H1 (cell line): ENCODE measurements around the gene OGFOD2. TPM values are rescaled to one million over a fixed set of nuclear protein-coding genes. Genes with fewer than 3 reads are reported as not detected.

Experiments used
- CTCF ChIA-PET: fragments of 300-600 bp; sonication (Branson Sonifier 250); formaldehyde crosslinking; loops from one replicate; lab custom pipeline; 2021; ENCODE audit not compliant: partially characterized antibody; lab: Charles Lee
- POLR2A ChIA-PET: fragments of 300-600 bp; sonication (Branson Sonifier 250); formaldehyde crosslinking; loops from one replicate; lab custom pipeline; 2021; ENCODE audit warnings: inconsistent platforms; ENCODE audit not compliant: partially characterized antibody; lab: Charles Lee
- DNase-seq, 2 experiments: peaks; one replicate each; pipeline versions ENCODE4 v3.0.0 to v3.0.0-alpha.2; 2010 to 2022; ENCODE audit warnings: low spot score in 2 of 2, low read depth in 1 of 2, mixed read lengths in 1 of 2
- FAIRE-seq: peaks from 2 replicates; lab custom pipeline; 2011; peaks lifted over from hg19 to GRCh38; lab: Jason Lieb, UNC
- H2AFZ ChIP-seq: 2 replicates; pipeline ENCODE4 v1.8.1; 2012; ENCODE audit warnings: low read length, inconsistent platforms
- H2AK5ac ChIP-seq: 2 replicates; pipeline ENCODE4 v1.6.1; 2013; ENCODE audit warnings: low read depth, low read length
- H2BK120ac ChIP-seq: replicated peaks from 2 replicates; pipeline ENCODE3; 2013; ENCODE audit warnings: low read depth, low read length, inconsistent platforms
- H2BK12ac ChIP-seq: 2 replicates; pipeline ENCODE4 v1.6.1; 2013; ENCODE audit warnings: low read depth, low read length
- H2BK15ac ChIP-seq: 2 replicates; pipeline ENCODE4 v1.6.1; 2013; ENCODE audit warnings: low read length
- H2BK20ac ChIP-seq: 2 replicates; pipeline ENCODE4 v1.6.1; 2013; ENCODE audit warnings: low read length
- H2BK5ac ChIP-seq: 2 replicates; pipeline ENCODE4 v1.6.1; 2013; ENCODE audit warnings: low read depth, low read length
- H3K14ac ChIP-seq: 2 replicates; pipeline ENCODE4 v1.6.1; 2013; ENCODE audit warnings: inconsistent platforms; ENCODE audit not compliant: insufficient read length
- H3K18ac ChIP-seq: 2 replicates; pipeline ENCODE4 v1.6.1; 2013; ENCODE audit warnings: low read length; ENCODE audit errors: extremely low read depth
- H3K23ac ChIP-seq: 2 replicates; pipeline ENCODE4 v1.6.1; 2013; ENCODE audit warnings: inconsistent platforms; ENCODE audit not compliant: insufficient read length
- H3K23me2 ChIP-seq: 2 replicates; pipeline ENCODE4 v1.6.1; 2013; ENCODE audit warnings: low read depth, low read length
- H3K27ac ChIP-seq: 2 replicates; pipeline ENCODE4 v1.6.1; 2011; ENCODE audit warnings: low read depth, low read length, inconsistent platforms
- H3K27me3 ChIP-seq, 4 experiments: replicated peaks in 1 of 4; 1 replicate in 1 of 4; 2 replicates in 3 of 4; pipeline versions ENCODE4 v1.6.1 to v1.8.1; 2011 to 2013; ENCODE audit warnings: low read length in 3 of 4, mild to moderate bottlenecking in 3 of 4, inconsistent platforms in 2 of 4, mixed read lengths in 2 of 4, moderate library complexity in 1 of 4; ENCODE audit not compliant: control insufficient read depth in 3 of 4, insufficient read depth in 3 of 4; ENCODE audit errors: extremely low read depth in 1 of 4
- H3K36me3 ChIP-seq, 4 experiments: 2 replicates each; pipeline versions ENCODE4 v1.6.1 to v1.8.1; 2011 to 2013; ENCODE audit warnings: mild to moderate bottlenecking in 4 of 4, low read length in 3 of 4, moderate library complexity in 2 of 4, control low read depth in 1 of 4, inconsistent platforms in 1 of 4; ENCODE audit not compliant: insufficient read depth in 4 of 4, control insufficient read depth in 2 of 4
- H3K4ac ChIP-seq: replicated peaks from 2 replicates; pipeline ENCODE3; 2013; ENCODE audit warnings: low read length, low read depth, mixed read lengths, inconsistent platforms; ENCODE audit not compliant: insufficient read length
- H3K4me1 ChIP-seq, 4 experiments: replicated peaks in 1 of 4; 1 replicate in 1 of 4; 2 replicates in 3 of 4; pipeline versions ENCODE4 v1.6.1 to v1.8.1; 2011 to 2013; ENCODE audit warnings: low read length in 3 of 4, inconsistent platforms in 2 of 4, mixed read lengths in 1 of 4; ENCODE audit not compliant: insufficient read depth in 4 of 4, control insufficient read depth in 3 of 4
- H3K4me2 ChIP-seq, 2 experiments: 2 replicates each; pipeline versions ENCODE4 v1.6.1 to v1.8.1; 2011 to 2013; ENCODE audit warnings: low read depth in 2 of 2, low read length in 2 of 2, control low read depth in 1 of 2, inconsistent platforms in 1 of 2, mild to moderate bottlenecking in 1 of 2; ENCODE audit not compliant: insufficient read depth in 1 of 2
- H3K4me3 ChIP-seq, 4 experiments: fragments of 200-600, 300-600 bp in 1 of 4; sonication (generic), shearing (Covaris generic), sonication (Bioruptor Twin) in 1 of 4; 2 replicates each; pipeline versions ENCODE4 v1.5.1 to v1.8.1; 2011 to 2016; ENCODE audit warnings: low read length in 4 of 4, low read depth in 3 of 4, control low read depth in 2 of 4, inconsistent platforms in 2 of 4, mild to moderate bottlenecking in 2 of 4, mixed read lengths in 1 of 4, moderate library complexity in 1 of 4; ENCODE audit not compliant: insufficient read depth in 2 of 4; ENCODE audit errors: extremely low read depth in 1 of 4
- H3K56ac ChIP-seq: replicated peaks from 2 replicates; pipeline ENCODE3; 2013; ENCODE audit warnings: low read depth, mild to moderate bottlenecking, mixed read lengths, low read length, inconsistent platforms; ENCODE audit not compliant: insufficient read length
- H3K79me1 ChIP-seq: 2 replicates; pipeline ENCODE4 v1.6.1; 2013; ENCODE audit warnings: low read depth, low read length, control low read depth
- H3K79me2 ChIP-seq, 2 experiments: 2 replicates each; pipeline versions ENCODE4 v1.6.1 to v1.8.1; 2012 to 2013; ENCODE audit warnings: low read length in 2 of 2, mild to moderate bottlenecking in 2 of 2, inconsistent platforms in 1 of 2; ENCODE audit not compliant: insufficient read depth in 2 of 2, control insufficient read depth in 1 of 2
- H3K9ac ChIP-seq, 4 experiments: replicated peaks in 1 of 4; 1 replicate in 1 of 4; 2 replicates in 3 of 4; pipeline versions ENCODE4 v1.6.1 to v1.8.1; 2011 to 2013; ENCODE audit warnings: low read depth in 3 of 4, low read length in 3 of 4, control low read depth in 2 of 4, mild to moderate bottlenecking in 2 of 4, moderate library complexity in 2 of 4, inconsistent platforms in 1 of 4; ENCODE audit errors: extremely low read depth in 1 of 4
- H3K9me3 ChIP-seq, 2 experiments: 2 replicates each; pipeline versions ENCODE4 v1.6.1 to v1.8.1; 2012 to 2013; ENCODE audit warnings: mild to moderate bottlenecking in 2 of 2, moderate library complexity in 2 of 2, control low read depth in 1 of 2, inconsistent platforms in 1 of 2, low read depth in 1 of 2, low read length in 1 of 2, mixed read lengths in 1 of 2; ENCODE audit not compliant: insufficient read depth in 2 of 2
- H4K20me1 ChIP-seq, 2 experiments: replicated peaks in 1 of 2; 2 replicates each; pipeline versions ENCODE3 to v1.8.1; 2011 to 2013; ENCODE audit warnings: inconsistent platforms in 2 of 2, low read length in 2 of 2, mild to moderate bottlenecking in 1 of 2; ENCODE audit not compliant: insufficient read depth in 2 of 2, control insufficient read depth in 1 of 2
- H4K5ac ChIP-seq: 2 replicates; pipeline ENCODE4 v1.6.1; 2013; ENCODE audit warnings: low read length, low read depth, mixed read lengths, inconsistent platforms; ENCODE audit not compliant: insufficient read length
- H4K8ac ChIP-seq: 2 replicates; pipeline ENCODE4 v1.8.0; 2013; ENCODE audit warnings: mild to moderate bottlenecking, moderate library complexity, low read length, inconsistent platforms; ENCODE audit not compliant: insufficient read depth; ENCODE audit errors: extremely low read depth
- H4K91ac ChIP-seq: replicated peaks from 2 replicates; pipeline ENCODE3; 2013; ENCODE audit warnings: low read length, mixed read lengths, inconsistent platforms; ENCODE audit not compliant: insufficient read length
- MAFK ChIP-seq: IDR thresholded peaks from 2 replicates; pipeline ENCODE4 v1.6.1; 2012; ENCODE audit warnings: low read depth, mild to moderate bottlenecking, improper control_type of control experiment, low read length
- POLR2AphosphoS5 ChIP-seq: IDR thresholded peaks from 2 replicates; pipeline ENCODE4 v1.6.1; 2011; ENCODE audit warnings: low read depth, low read length
- RAD21 ChIP-seq, 2 experiments: IDR thresholded peaks in 1 of 2; conservative IDR thresholded peaks in 1 of 2; 2 replicates each; pipeline ENCODE4 v1.6.1; 2011; ENCODE audit warnings: low read depth in 2 of 2, low read length in 2 of 2, improper control_type of control experiment in 1 of 2, inconsistent platforms in 1 of 2, mild to moderate bottlenecking in 1 of 2, moderate library complexity in 1 of 2
- RBBP5 ChIP-seq: IDR thresholded peaks from 2 replicates; pipeline ENCODE4 v1.7.1; 2012; ENCODE audit warnings: low read depth, mild to moderate bottlenecking, inconsistent platforms, low read length, moderate library complexity, borderline replicate concordance
- SP1 ChIP-seq: IDR thresholded peaks from 2 replicates; pipeline ENCODE4 v1.6.1; 2011; ENCODE audit warnings: low read depth, low read length
- WGBS, 2 experiments: shearing (Covaris generic) in 1 of 2; methylation state at CpG; one replicate each; pipeline versions ENCODE4 v1.1.6 to v1.1.7; 2013 to 2015; ENCODE audit warnings: low lambda C conversion rate in 2 of 2, mixed read lengths in 2 of 2, inconsistent platforms in 1 of 2, low coverage in 1 of 2, missing lambda C conversion rate in 1 of 2; ENCODE audit not compliant: insufficient replicate concordance in 2 of 2, insufficient coverage in 1 of 2, insufficient read length in 1 of 2; ENCODE audit errors: extremely low coverage in 1 of 2, missing lambda C conversion rate in 1 of 2; 5-methylcytosine and 5-hydroxymethylcytosine counted together
- polyA plus RNA-seq, 7 experiments: library from polyadenylated mRNA; depleted of rRNA in 3 of 7; stranded (reverse) in 5 of 7; unstranded in 2 of 7; fragments of >200 nt in 5 of 7; fragments of 200-250 nt in 2 of 7; gene quantifications; 1 replicate in 5 of 7; 2 replicates in 1 of 7; 4 replicates in 1 of 7; pipeline versions ENCODE4 v1.2.1 to v1.2.3, GENCODE V29; 2011 to 2013; ENCODE audit warnings: missing spikeins in 2 of 7, mixed read lengths in 2 of 7
- total RNA-seq: library from RNA; stranded (reverse); fragmentation: NEBNext Ultra II Directional; extraction: Animal tissue kit (Norgen Biotek cat#: 25700); gene quantifications from 2 replicates; pipeline ENCODE4 v1.2.1, GENCODE V29; 2021

The OGFOD2 gene
- total and polyA plus RNA-seq, 2 of the 8 experiments (the other 6 are each of a cell fraction or from before 2014, with no cell fraction given): 17.3 to 20.3 TPM

GRCh38 chr12:123027726-123028445, 52.8 kb downstream of the OGFOD2 start:
- WGBS, 2 experiments: 77% methylated on average over 18 of the region's 19 CpGs; no CpG with 5 or more reads in 1 of the 2 experiments
- CTCF ChIA-PET: interaction anchor here (0.6 to 1.5 kb wide), 7 partner anchors 9 to 210 kb away, joined by 3 to 7 read pairs (median 4); partner anchors contain the start of gene OGFOD2
- POLR2A ChIA-PET: interaction anchor here (0.6 kb wide), 1 partner anchor 375 kb away, joined by 3 read pairs; no protein-coding TSS in a partner anchor

More at GRCh38 chr12:123027726-123028445, 52.8 kb downstream of the OGFOD2 start:
- Histone ChIP-seq H3K23ac (no peak overlapping the region), H3K23me2 (no peaks in the 10 kb centered on the region), H2BK12ac (no peak overlapping the region), H3K27me3 (no peaks in the 10 kb centered on the region), H4K5ac (no peak overlapping the region), H3K79me2 (no peaks in the 10 kb centered on the region), H3K18ac (no peak overlapping the region), H4K8ac (no peak overlapping the region), H3K9ac (no peak overlapping the region), H3K4ac (no peak overlapping the region), H2AK5ac (no peak overlapping the region), H3K4me2 (no peak overlapping the region), H3K56ac (no peak overlapping the region), H3K9me3 (no peaks in the 10 kb centered on the region), H3K4me1 (peaks cover 0 to 7% (median 1%) of the 10 kb centered on the region in 4 experiments; a peak in 2 of 7 replicates), H3K4me3 (no peak overlapping the region), H3K36me3 (no peaks in the 10 kb centered on the region), H2BK5ac (no peak overlapping the region), H4K91ac (no peak overlapping the region), H4K20me1 (peaks cover 0 to 3% of the 10 kb centered on the region in 2 experiments), H2AFZ (no peak overlapping the region), H3K79me1 (no peaks in the 10 kb centered on the region), H2BK20ac (no peak overlapping the region), H2BK120ac (no peak overlapping the region)
- DNase-seq: no peak
- TF ChIP-seq POLR2AphosphoS5 (no peak), RAD21 (IDR thresholded peaks at IDR 0.05 in 1 of 2, conservative IDR thresholded peaks at IDR 0.05 in 1 of 2; ENCODE audit: low read depth in 2 of 2, low read length in 2 of 2) (no peak), SP1 (no peak), RBBP5 (no peak), MAFK (no peak)
- TF ChIP-seq, all 59 proteins: peak for 0
- Histone ChIP-seq H3K14ac (no peak overlapping the region), H2BK15ac (no peak overlapping the region), H3K27ac (no peak overlapping the region)
- FAIRE-seq: no peak
